ENCODE results near the gene CYP26C1.

CYP26C1 gene

DNA sequence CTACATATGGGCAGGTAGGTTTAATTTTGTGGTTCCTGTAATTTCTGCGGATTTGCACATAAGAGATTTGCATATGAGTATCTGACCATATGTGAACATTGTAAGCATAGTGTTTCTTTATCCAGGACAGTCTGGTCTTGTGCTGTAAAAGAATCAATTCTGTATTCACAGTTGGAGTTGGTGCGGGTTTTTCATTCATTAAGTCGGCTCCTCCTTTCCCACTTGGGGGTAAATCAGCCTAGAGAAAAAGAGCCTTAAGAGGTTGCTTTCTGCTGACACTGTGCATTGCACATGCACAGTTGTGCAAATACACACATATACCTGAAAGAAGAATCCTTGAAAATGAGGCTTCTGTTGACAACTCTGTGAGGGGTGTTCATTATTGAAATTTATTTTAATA, 6.1 kb upstream of the CYP26C1 start:
- TF ChIP-seq, protein P1, sequence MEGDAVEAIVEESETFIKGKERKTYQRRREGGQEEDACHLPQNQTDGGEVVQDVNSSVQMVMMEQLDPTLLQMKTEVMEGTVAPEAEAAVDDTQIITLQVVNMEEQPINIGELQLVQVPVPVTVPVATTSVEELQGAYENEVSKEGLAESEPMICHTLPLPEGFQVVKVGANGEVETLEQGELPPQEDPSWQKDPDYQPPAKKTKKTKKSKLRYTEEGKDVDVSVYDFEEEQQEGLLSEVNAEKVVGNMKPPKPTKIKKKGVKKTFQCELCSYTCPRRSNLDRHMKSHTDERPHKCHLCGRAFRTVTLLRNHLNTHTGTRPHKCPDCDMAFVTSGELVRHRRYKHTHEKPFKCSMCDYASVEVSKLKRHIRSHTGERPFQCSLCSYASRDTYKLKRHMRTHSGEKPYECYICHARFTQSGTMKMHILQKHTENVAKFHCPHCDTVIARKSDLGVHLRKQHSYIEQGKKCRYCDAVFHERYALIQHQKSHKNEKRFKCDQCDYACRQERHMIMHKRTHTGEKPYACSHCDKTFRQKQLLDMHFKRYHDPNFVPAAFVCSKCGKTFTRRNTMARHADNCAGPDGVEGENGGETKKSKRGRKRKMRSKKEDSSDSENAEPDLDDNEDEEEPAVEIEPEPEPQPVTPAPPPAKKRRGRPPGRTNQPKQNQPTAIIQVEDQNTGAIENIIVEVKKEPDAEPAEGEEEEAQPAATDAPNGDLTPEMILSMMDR (IDR thresholded peaks at IDR 0.05; ENCODE audit: borderline replicate concordance, control extremely low read depth, extremely low read depth, insufficient read depth, missing control alignments): no peak
- in situ Hi-C loops (cut with MboI; ENCODE audit: low sequenced_read_pairs, unreplicated experiment): no loop called here
- DNase-seq (ENCODE audit: low spot score): no peak

DNA sequence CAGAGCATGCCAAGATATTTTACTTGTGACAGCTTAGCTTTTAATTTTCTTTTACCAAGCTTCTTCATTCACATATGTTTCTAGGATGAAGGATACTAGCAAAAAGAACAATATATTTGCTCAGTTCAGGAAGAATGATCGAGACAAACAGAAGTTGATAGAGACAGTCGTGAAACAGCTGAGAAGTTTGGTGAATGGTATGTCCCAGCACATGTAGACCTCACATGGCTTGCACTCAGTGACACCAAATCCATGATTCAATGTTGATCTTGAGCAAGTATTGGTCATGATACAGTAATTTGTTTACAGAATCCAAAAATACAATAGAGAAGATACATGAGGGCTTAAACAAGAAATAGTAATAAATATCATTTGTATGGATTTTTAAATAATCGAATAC, 2.5 kb upstream of the CYP26C1 start:
- no peak for DNase-seq (ENCODE audit: low spot score)
- TF ChIP-seq, protein P1 (IDR thresholded peaks at IDR 0.05; ENCODE audit: borderline replicate concordance, control extremely low read depth, extremely low read depth, insufficient read depth, missing control alignments): no peak
- in situ Hi-C loops (cut with MboI; ENCODE audit: low sequenced_read_pairs, unreplicated experiment): no loop called here

DNA sequence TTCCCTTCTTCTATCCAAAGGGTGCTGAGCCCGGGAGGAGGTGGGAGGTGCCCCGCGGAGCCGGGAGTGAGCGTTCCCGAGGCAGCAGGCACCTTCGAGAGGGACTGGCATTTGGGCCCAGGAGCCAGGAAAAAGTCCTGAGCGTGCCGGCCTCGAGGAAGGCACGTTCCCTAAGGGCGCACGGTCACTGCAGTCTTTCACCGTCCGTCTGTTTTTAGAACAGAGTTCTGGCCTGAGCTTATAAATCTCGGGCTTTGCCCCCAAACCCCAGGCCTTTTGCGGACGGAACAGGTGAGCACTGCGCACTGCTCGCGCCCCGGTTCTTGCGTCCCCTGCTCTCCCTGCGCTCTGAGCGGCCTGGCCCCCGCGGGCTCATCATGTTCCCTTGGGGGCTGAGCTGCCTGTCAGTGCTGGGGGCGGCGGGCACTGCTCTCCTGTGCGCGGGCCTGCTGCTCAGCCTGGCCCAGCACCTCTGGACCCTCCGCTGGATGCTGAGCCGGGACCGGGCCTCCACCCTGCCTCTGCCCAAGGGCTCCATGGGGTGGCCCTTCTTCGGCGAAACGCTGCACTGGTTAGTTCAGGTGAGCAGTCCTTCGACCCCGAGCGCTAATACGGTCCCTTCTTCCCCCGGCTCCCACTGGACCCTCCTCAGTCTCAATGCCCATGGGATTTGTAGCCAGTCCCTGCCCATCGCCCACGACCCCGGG, 442 bp downstream of the CYP26C1 start:
- DNase-seq (ENCODE audit: low spot score): peak; percentile 32
- TF ChIP-seq, protein P1 (IDR thresholded peaks at IDR 0.05; ENCODE audit: borderline replicate concordance, control extremely low read depth, extremely low read depth, insufficient read depth, missing control alignments): no peak
- in situ Hi-C loops (cut with MboI; ENCODE audit: low sequenced_read_pairs, unreplicated experiment): no loop called here

DNA sequence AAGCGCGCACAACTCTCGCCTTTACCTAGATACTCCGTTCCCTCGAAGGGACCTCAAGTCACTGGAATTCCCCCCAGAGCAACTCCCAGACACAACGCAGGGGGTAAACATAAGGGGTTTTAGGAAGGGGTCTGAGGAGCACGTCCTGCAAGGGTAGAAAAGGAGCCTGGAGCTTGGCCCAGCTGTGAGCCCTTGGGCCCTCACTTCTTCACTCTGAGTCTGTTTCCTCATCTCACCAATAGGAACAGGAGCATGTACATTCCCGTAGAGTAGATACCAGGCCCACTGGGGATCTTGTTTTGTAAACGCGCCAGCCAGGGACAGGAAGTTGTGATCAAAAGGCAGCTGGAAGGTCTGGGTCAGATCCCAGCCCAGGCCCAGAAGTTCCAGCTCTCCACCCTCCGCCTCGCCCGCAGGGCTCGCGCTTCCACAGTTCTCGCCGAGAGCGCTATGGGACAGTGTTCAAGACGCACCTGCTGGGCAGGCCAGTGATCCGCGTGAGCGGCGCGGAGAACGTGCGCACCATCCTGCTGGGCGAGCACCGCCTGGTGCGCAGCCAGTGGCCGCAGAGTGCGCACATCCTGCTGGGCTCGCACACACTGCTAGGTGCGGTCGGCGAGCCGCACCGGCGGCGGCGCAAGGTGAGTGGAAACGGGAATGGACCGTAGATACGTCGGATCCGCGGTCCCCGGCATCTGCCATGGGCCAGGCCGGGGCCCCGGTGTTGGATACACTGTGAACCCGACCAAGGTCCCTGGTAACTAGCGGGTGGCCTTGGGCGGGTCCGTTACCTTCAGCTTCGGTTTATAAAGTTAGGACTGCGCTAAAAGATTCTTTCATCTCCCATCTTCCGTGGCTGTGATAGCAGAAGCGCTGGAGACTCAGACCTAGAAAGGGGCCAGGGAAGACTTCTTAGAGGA, 1.3 kb downstream of the CYP26C1 start:
- peak; percentile 42 for DNase-seq (ENCODE audit: low spot score)
- in situ Hi-C loops (cut with MboI; ENCODE audit: low sequenced_read_pairs, unreplicated experiment): no loop called here
- TF ChIP-seq, protein P1 (IDR thresholded peaks at IDR 0.05; ENCODE audit: borderline replicate concordance, control extremely low read depth, extremely low read depth, insufficient read depth, missing control alignments): no peak

DNA sequence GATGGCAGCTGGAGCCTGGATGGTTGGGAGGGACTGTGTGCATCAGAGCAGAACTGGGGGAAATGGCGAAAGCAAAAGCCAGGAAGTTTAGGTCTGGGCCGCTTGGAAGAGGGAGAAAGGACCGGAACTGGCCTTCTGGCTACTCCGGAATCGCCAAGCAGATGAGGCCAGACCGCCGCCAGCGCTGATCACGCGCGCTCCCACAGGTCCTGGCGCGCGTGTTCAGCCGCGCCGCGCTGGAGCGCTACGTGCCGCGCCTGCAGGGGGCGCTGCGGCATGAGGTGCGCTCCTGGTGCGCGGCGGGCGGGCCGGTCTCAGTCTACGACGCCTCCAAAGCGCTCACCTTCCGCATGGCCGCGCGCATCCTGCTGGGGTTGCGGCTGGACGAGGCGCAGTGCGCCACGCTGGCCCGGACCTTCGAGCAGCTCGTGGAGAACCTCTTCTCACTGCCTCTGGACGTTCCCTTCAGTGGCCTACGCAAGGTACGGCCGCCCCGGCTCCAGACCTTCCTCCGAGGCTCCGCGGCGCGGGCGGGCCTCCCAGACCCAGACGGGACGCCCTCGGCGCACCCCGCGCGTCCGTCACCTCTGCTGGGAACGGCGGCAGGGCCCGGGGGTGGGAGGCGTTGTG, 2.0 kb downstream of the CYP26C1 start:
- TF ChIP-seq, protein P1 (IDR thresholded peaks at IDR 0.05; ENCODE audit: borderline replicate concordance, control extremely low read depth, extremely low read depth, insufficient read depth, missing control alignments): peak; percentile 60
- in situ Hi-C loops (cut with MboI; ENCODE audit: low sequenced_read_pairs, unreplicated experiment): no loop called here
- DNase-seq (ENCODE audit: low spot score): peak; percentile 84
